AG04449 (cell line): ENCODE results near the gene KCNF1.

Source experiments
- CTCF ChIA-PET: fragments of 350-600 bp; formaldehyde crosslinking; extraction: SDS; loops from one replicate; lab custom pipeline; 2021; ENCODE audit warnings: antibody characterized with exemption; lab: Yijun Ruan, JAX
- POLR2A ChIA-PET: fragments of 400-600, 350-600 bp; formaldehyde crosslinking; extraction: SDS; loops from one replicate; lab custom pipeline; 2020; ENCODE audit warnings: antibody characterized with exemption, inconsistent platforms; lab: Yijun Ruan, JAX
- DNase-seq: peaks from one replicate; pipeline ENCODE4 v3.0.0-alpha.2; 2010; ENCODE audit warnings: low read depth, low spot score
- H3K4me3 ChIP-seq: 2 replicates; pipeline ENCODE4 v1.5.1; 2011; ENCODE audit warnings: low read depth, mild to moderate bottlenecking, control low read depth, low read length
- CTCF ChIP-seq: IDR thresholded peaks from one replicate; pipeline ENCODE4 v1.5.1; 2011; ENCODE audit warnings: mild to moderate bottlenecking, moderate library complexity, low read length, control low read depth, inconsistent platforms; ENCODE audit not compliant: insufficient read depth; ENCODE audit errors: missing control alignments

The KCNF1 gene

GRCh38 chr2:10878268-10878915 is 33.3 kb upstream of the KCNF1 start:
- no peak for DNase-seq
- CTCF ChIA-PET, result interaction anchor here (1.2 to 2.1 kb wide), 3 partner anchors 46 to 254 kb away, joined by 3 to 6 read pairs (median 6); a partner anchor contains a TSS
- no peak overlapping the region for H3K4me3 ChIP-seq
- POLR2A ChIA-PET, result no interaction called here
- TF ChIP-seq CTCF, result no peak

- TF ChIP-seq CTCF, result no peak
- no peak overlapping the region for H3K4me3 ChIP-seq
- DNase-seq, result no peak
- POLR2A ChIA-PET, result no interaction called here
- CTCF ChIA-PET, result interaction anchor here (1.2 to 2.1 kb wide), 2 partner anchors 47 to 254 kb away, joined by 3 to 6 read pairs; a partner anchor contains a TSS
These were observed 32.6 kb upstream of the KCNF1 start for GRCh38 chr2:10879159-10879558.

- no peak for DNase-seq
- CTCF ChIA-PET, result interaction anchor here (2.1 kb wide), 1 partner anchor 253 kb away, joined by 6 read pairs; a partner anchor contains a TSS
- POLR2A ChIA-PET, result no interaction called here
- H3K4me3 ChIP-seq, result no peak overlapping the region
- no peak for TF ChIP-seq CTCF
These were observed 31.8 kb upstream of the KCNF1 start for GRCh38 chr2:10879624-10880585.

- POLR2A ChIA-PET, result interaction anchor here (1.8 kb wide), 1 partner anchor 12 kb away, joined by 4 read pairs; no protein-coding TSS in a partner anchor
- CTCF ChIA-PET, result interaction anchor here (2.1 kb wide), 1 partner anchor 252 kb away, joined by 6 read pairs; a partner anchor contains a TSS
- no peak for DNase-seq
- TF ChIP-seq CTCF, result no peak
- no peak overlapping the region for H3K4me3 ChIP-seq
These were observed 31.0 kb upstream of the KCNF1 start for GRCh38 chr2:10880586-10881321.

GRCh38 chr2:10882568-10882967 is 29.2 kb upstream of the KCNF1 start:
- ChIA-PET CTCF (interaction anchor here (0.7 to 2.1 kb wide), 3 partner anchors 49 to 242 kb away, joined by 3 to 10 read pairs (median 5); no protein-coding TSS in a partner anchor), POLR2A (interaction anchor here (1.8 kb wide), 1 partner anchor 14 kb away, joined by 4 read pairs; no protein-coding TSS in a partner anchor)

More at GRCh38 chr2:10882568-10882967, 29.2 kb upstream of the KCNF1 start:
- H3K4me3 ChIP-seq, result no peak overlapping the region
- DNase-seq, result no peak
- no peak for TF ChIP-seq CTCF
